ENCODE results near the gene FOLR2. TPM values are rescaled to one million over a fixed set of nuclear protein-coding genes. Genes with fewer than 3 reads are reported as not detected.
"Not testable (repeated sequence)": the region's sequence is repeated elsewhere in the genome, so short reads cannot be mapped to it uniquely, and the experiment has no call there.

FOLR2 gene
- total RNA-seq, 3 donors from 2014 or later = 3.2 to 29.4 (median 13.8) TPM

DNA sequence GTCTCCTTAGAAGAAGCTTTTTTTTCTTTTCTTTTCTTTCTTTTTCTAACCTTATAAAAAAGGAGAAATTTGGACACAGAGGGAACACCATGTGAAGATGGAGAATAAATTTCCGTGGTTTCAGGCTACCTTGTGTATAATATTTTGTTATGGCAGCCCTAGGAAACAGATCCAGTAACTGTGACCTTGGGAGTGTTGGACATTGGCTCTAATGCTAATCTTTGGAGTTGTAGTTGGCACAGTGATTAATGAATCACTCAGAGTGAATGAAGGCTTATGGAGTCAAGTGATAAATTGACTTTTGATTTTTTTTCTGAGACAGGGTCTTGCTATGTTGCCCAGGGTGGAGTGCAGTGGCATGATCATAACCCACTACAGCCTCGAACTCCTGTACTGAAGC is 42.9 kb downstream of the FOLR2 start:
- no peak for TF ChIP-seq CTCF (IDR thresholded peaks at IDR 0.05)
- ATAC-seq (no peak), DNase-seq (no peak)
- H3K4me3 ChIP-seq = no peak overlapping the region
- no peaks in the 10 kb centered on the region for H3K36me3 ChIP-seq (ENCODE audit: low read depth)
- intact Hi-C loops (cut with DNase I, micrococcal nuclease) = no loop called here
- H3K9me3 ChIP-seq = no peaks in the 10 kb centered on the region
- H3K4me1 ChIP-seq (ENCODE audit: low read depth) = no peaks in the 10 kb centered on the region

DNA sequence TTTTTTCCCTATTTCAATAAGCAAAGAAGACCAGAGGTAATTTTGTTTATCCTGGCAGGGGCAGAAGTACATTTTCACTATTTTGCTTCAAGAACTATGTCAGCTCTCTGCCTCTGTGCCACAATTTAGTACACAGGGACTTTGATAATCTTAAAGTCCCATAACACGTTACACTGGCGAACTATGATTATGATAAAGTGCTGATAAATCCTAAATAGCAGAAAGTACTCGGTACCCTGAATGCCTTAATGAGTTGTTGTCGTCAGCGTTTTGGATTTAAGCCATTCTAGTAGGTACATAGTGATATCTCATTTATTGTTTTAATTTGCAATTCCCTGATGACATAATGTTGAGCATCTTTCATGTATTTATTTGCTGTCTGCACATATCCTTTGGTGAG is 44.0 kb downstream of the FOLR2 start:
- no peak for ATAC-seq
- no peak for DNase-seq
- Histone ChIP-seq H3K36me3 (ENCODE audit: low read depth) (no peaks in the 10 kb centered on the region), H3K4me1 (ENCODE audit: low read depth) (no peaks in the 10 kb centered on the region), H3K4me3 (no peak overlapping the region), H3K9me3 (no peaks in the 10 kb centered on the region)
- no peak for TF ChIP-seq CTCF (IDR thresholded peaks at IDR 0.05)
- intact Hi-C loops (cut with DNase I, micrococcal nuclease) = no loop called here

DNA sequence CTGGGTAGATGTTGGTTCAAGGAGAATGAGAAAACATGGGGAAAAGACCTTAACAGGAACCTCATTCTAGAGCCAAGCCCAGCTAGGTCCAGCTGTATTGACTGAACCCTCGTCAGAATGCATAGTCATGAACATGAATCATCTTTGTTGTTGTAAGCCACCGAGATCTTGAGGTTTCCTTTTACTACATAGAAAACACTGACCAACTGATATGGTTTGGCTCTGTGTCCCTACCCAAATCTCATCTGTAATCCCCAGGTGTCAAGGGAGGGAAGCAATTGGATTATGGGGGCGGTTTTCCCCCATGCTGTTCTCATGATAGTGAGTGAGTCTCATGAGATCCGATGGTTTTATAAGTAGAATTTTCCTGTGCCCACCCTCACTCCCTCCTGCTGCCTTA is 46.8 kb downstream of the FOLR2 start:
- ATAC-seq (peak; percentile 34), DNase-seq (no peak)
- H3K36me3 ChIP-seq (ENCODE audit: low read depth) = no peaks in the 10 kb centered on the region
- no peak for TF ChIP-seq CTCF (IDR thresholded peaks at IDR 0.05)
- intact Hi-C loops (cut with DNase I, micrococcal nuclease) = no loop called here
- H3K9me3 ChIP-seq = no peaks in the 10 kb centered on the region
- H3K4me1 ChIP-seq (ENCODE audit: low read depth) = no peaks in the 10 kb centered on the region
- H3K4me3 ChIP-seq = no peak overlapping the region

- no peak for TF ChIP-seq CTCF (IDR thresholded peaks at IDR 0.05)
- no peaks in the 10 kb centered on the region for H3K9me3 ChIP-seq
- no peak overlapping the region for H3K4me3 ChIP-seq
- ATAC-seq (no peak), DNase-seq (no peak)
- intact Hi-C loops (cut with DNase I, micrococcal nuclease) = no loop called here
- no peaks in the 10 kb centered on the region for H3K4me1 ChIP-seq (ENCODE audit: low read depth)
- no peaks in the 10 kb centered on the region for H3K36me3 ChIP-seq (ENCODE audit: low read depth)
These were observed 49.4 kb downstream of the FOLR2 start for GRCh38 chr11:72265951-72266350.

GRCh38 chr11:72266960-72267359 is 50.4 kb downstream of the FOLR2 start:
- H3K36me3 ChIP-seq (ENCODE audit: low read depth); DNase-seq; intact Hi-C loops (cut with DNase I, micrococcal nuclease); H3K9me3 ChIP-seq; H3K4me1 ChIP-seq (ENCODE audit: low read depth); H3K4me3 ChIP-seq: not testable (repeated sequence)
- ATAC-seq = peak; percentile 64

- Histone ChIP-seq H3K9me3 (no peaks in the 10 kb centered on the region), H3K36me3 (ENCODE audit: low read depth) (no peaks in the 10 kb centered on the region), H3K4me3 (no peak overlapping the region), H3K4me1 (ENCODE audit: low read depth) (no peaks in the 10 kb centered on the region)
- intact Hi-C loops (cut with DNase I, micrococcal nuclease) = no loop called here
- ATAC-seq (no peak), DNase-seq (no peak)
- TF ChIP-seq CTCF (IDR thresholded peaks at IDR 0.05) = no peak
These were observed 51.5 kb downstream of the FOLR2 start for GRCh38 chr11:72267956-72268617.

Other genes starting within 250 kb of the FOLR2 start
- 10 to 100 TPM in 2 of 3 donors, 1 to 10 TPM in 1; 7.6 to 14.5 (median 13.7) TPM for gene IL18BP, start 217.9 kb upstream of the FOLR2 start, total RNA-seq
- 100 to 1,000 TPM; 173 to 301 (median 248) TPM for gene NUMA1, start 136.3 kb upstream of the FOLR2 start, total RNA-seq
- gene LRRC51, start 135.9 kb upstream of the FOLR2 start, total RNA-seq = 1 to 10 TPM; 7.5 to 9.4 (median 9.4) TPM
- 100 to 1,000 TPM in 2 of 3 donors, 10 to 100 TPM in 1; 82.0 to 114 (median 107) TPM for gene LAMTOR1, start 113.5 kb upstream of the FOLR2 start, total RNA-seq
- under 1 TPM in 1 of 3 donors, not detected in 2; 0.39 TPM for gene TOMT, start 110.9 kb upstream of the FOLR2 start, total RNA-seq
- 10 to 100 TPM; 37.9 to 52.1 (median 39.0) TPM for gene ANAPC15, start 104.1 kb upstream of the FOLR2 start, total RNA-seq
- gene FOLR3, start 81.1 kb upstream of the FOLR2 start, total RNA-seq = not detected
- gene FOLR1, start 24.7 kb upstream of the FOLR2 start, total RNA-seq = not detected
- 100 to 1,000 TPM; 122 to 205 (median 151) TPM for gene INPPL1, start 8.0 kb downstream of the FOLR2 start, total RNA-seq
- gene PHOX2A, start 27.4 kb downstream of the FOLR2 start, total RNA-seq = 1 to 10 TPM in 1 of 3 donors, under 1 TPM in 2; 0.55 to 2.6 (median 0.60) TPM
- 10 to 100 TPM in 2 of 3 donors, 1 to 10 TPM in 1; 8.9 to 21.4 (median 15.3) TPM for gene CLPB, start 217.7 kb downstream of the FOLR2 start, total RNA-seq